HG03354 (cell line): ENCODE data around the gene BIN2.
A peak's percentile ranks its signal among the peaks of the same experiment; 100 is the strongest.

Experiments used
- ATAC-seq: cut with Tn5 transposase; IDR thresholded peaks from one replicate; pipeline ENCODE4 v1.9.1; 2021; ENCODE audit warnings: mild to moderate bottlenecking; ENCODE audit not compliant: unreplicated experiment, poor library complexity, severe bottlenecking

The BIN2 gene

GRCh38 chr12:51323966-51324895, at the start of gene BIN2:
Gene BIN2, minus strand, starts transcription at chr12:51324174. Its CDS starts 72 bp downstream, at chr12:51324102.
- peak; percentile 77 for ATAC-seq

- ATAC-seq, result no peak
These were observed 49.2 kb upstream of the BIN2 start for GRCh38 chr12:51373187-51373586.

GRCh38 chr12:51372021-51372420, 48.0 kb upstream of the BIN2 start:
- ATAC-seq, result no peak

DNA sequence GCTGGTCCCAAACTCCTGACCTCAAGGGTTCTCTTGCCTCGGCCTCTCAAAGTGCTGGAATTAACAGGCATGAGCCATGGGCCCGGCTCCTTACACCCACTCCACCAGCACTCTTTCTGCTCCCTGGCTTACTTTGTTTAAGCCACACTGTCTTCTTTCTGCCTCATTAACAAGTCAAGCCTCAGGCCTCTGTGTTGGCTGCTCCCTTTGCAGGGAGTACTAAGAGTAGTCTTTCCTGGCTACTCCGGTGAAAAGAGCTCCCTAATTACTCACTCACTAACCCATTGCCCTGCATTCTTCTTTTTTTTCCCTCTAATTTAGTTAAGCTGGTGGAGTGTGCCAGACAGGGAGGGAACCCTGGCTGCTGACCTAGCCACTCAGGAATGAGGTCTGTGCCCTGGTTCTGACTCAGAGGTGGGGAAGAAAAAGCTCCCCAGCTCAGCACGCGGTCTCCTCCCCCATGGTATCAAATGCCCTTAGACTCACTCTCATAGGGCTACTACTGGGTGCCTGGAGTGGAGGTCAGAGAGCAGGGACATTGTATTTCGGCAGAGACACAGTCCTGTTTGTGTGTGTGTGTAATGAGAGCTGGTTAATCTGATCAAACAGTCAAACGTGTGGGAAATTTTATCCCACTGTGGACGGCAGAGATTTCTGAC, 47.5 kb upstream of the BIN2 start:
- no peak for ATAC-seq

DNA sequence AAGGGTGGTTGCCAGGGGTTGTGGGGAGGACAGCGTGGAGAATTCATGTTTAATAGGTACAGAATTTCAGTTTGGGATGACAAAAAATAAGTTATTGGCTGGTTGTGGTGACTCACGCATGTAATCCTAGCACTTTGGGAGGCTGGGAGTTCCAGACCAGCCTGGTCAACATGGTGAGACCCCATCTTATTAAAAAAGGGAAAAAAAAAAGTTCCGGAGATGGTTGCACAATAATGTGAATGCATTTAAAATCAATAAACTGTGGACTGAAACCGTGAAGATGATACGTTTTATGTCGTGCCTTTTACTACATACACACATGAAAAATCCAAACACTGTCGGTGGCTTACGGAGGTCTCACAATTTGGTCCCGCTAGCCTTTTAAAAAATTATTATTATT, 46.7 kb upstream of the BIN2 start:
- no peak for ATAC-seq

DNA sequence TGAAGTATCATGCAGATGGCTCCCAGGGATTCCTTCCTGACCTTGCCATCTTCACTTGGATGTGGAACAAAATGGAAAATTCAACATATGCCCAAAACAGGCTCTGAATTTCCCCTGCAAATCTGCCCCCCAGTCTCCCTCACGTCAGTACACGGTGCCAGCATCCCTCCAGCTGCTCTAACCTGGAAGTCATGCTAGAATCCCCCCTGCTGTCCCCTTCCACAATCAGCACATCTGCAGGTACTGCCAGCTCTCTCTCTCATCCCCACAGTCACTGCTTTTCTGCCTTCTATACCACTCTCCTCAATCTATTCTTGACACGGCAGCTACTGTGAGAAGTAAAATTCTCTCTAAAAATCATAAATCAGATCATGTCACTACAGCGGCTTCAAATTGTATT, 45.6 kb upstream of the BIN2 start:
- no peak for ATAC-seq

- peak; percentile 98 for ATAC-seq
These were observed 44.9 kb upstream of the BIN2 start for GRCh38 chr12:51368640-51369517.

DNA sequence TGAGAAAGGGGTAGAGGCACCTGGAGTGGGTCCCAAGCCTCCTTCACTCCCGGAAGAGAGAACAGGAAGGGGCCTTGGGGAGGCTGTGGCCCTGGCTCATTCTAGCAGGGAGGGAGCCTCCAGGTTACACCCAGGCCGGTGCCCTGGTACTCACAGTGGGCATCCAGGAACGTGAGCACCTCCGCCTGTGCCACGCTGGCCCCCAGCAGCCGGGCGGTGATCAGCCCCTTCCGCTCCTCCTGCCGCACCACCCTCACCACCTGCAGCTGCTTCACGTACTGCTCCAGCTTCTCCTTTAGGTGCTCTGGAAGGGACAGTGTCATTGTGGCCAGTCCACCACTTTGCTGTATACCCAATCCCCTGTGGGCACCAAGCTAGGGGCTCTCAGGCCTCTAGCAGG, 41.3 kb upstream of the BIN2 start:
- no peak for ATAC-seq

DNA sequence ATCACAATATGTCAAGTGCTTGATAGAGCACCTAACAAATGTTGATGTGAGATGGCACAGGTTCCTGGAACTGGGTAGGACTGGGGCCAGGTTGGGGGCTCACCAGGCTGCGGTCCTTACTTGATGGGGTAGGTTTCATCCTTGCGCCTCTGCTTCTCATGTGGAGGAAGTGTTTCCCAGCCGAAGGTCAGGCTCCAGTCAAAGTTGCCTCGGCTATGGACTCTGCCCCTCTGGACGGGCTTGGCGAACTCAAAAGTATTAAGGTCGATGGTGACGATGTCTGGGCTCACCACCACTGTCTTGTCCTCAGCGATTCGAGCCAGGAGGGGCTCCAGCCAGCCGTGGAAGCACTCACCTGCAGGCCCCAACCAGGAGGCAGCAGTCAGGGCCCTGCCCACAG, 40.0 kb upstream of the BIN2 start:
- no peak for ATAC-seq

- no peak for ATAC-seq
These were observed 38.9 kb upstream of the BIN2 start for GRCh38 chr12:51362747-51363342.

DNA sequence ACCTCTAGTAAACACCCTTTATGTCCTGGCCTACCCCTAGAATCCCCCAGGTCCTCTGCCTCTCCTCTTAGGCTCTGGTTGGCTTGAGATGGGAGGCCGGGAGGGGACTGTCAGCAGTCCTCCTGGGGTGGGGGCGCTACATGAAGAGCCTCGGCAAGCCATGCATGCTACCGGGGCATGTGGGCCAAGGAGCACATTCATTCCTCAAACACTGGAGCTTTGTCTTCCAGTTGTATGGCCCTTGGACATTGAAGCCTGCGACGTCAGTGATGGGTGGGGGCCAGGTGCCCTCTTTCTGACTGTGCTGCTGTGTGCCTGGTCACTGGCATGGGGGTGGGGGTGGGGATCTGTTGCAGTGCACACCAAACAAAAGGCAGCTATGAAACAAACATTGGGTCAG, 38.3 kb upstream of the BIN2 start:
- ATAC-seq, result no peak

DNA sequence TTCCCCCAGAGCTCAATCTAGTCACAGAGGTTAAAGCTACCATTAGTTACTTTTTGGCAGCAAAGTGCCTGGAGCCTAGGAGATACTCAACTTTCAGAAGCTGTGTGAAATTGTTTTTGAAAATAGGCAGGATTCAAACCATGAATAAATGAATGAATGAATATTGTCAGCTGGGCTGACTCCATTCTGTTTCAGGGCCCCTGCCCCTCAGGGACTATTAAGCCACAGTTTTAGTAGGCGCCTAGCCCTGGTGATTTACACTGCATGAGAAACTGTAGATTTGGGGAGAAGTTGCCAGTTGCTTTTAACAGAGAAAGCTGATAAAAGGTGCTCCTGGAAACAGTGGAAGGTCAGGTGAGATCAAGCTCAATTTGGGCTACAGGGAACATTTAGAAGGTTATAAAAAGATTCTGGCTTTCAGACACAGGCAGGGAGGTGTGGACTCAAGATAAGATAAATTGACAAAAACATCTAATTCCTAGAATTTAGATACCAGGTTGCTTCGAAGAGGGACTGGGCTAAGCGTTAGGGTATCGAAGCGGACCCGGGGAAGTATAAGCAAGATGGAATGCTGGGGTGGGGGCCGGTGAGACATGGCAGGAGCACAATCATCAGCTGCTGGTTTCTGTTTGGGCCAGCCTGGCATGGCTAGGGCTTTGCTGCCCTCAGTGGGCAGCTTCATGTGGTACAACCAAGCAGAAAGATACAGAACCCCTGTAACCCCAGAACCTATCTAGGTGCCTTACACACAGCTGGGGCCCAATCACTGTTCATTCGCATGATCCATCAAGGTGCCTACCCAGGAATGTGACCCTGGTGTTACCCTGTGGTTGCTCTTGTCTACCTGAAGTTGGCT, 37.4 kb upstream of the BIN2 start:
- no peak for ATAC-seq

DNA sequence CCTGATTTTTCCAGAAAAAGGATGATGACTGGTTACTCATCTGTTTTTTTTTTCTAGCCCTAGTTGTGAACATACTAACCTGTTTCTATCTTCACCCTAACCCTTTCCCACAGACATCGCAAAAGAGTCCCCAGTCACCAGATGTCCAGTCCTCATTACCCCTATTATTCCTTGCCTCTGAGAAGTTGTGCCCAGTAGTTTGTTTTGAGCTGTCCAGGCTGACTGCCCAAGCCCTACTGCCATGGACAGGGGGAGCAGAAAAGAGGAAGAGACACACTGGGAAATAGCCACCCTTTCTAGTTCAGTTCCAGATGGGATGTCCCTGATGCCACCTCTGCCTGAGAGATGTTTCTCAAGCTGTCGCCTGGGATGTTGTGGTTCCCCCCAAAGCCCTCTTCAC, 36.3 kb upstream of the BIN2 start:
- no peak for ATAC-seq

DNA sequence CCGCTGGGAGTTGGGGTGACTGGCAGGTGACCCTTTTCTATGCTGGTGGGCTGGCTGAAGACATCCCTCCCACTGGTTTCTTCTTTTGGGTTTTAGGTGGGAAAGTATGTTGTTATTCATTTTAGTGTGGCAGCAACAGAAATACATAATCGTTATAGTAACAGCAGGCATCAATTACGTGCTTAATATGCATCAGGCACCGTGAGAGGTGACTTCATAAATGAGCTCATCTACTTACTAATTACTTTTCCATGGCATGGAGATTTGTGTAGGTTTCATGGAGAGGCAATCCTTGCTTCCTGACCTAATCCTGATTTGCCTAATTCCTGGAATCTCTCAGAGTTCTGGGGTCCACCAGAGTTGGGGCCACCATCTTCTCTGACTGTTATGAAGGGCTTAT, 35.9 kb upstream of the BIN2 start:
- no peak for ATAC-seq

DNA sequence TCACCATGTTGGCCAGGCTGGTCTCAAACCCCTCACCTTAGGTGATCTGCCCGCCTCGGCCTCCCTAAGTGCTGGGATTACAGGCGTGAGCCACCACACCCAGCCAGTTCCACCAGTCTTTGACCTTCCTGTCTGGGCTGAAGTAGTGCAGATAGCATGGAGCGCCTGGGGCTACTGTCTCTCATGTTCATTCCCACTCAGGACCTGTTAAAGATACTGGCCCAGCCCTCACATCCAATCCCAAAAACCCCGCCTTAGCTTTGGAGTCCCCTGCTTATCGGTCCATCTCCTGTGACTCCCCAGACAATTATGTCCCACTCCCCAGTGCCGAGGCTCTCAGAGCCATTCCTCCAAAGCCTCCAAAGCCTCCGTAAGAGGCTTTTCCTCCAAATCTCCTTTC, 34.5 kb upstream of the BIN2 start:
- ATAC-seq, result no peak

- ATAC-seq, result peak; percentile 64
These were observed 33.5 kb upstream of the BIN2 start for GRCh38 chr12:51357374-51358047.

DNA sequence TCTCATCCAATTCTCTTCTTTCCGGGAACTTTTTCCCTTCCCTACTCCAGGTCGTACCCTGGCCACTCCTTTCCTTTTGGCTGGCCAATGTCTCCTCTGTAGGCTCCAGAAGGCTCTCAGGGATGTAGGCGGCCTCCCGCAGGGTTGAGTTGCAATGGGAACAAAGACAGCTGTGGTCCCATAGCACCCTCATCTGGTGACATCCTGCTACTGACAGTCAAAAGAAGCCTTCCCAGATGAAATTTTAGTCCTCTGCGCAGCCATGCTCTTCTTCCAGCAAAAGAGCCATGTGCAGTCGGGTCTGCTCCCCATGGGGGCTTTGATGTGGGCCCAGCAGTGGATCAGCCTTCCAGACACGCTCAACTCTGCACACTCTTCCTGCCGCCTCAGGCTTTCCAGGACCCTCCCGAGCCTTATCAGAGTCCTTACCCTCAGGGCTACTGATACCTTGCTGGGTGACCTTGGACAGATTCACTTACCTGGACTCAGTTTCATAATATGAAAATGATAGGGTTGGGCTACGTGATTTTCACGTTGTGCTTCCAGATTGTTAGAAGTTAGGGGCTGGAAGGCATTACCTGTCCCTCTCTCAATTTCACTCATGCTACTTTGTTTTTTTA, 28.0 kb upstream of the BIN2 start:
- ATAC-seq, result no peak

DNA sequence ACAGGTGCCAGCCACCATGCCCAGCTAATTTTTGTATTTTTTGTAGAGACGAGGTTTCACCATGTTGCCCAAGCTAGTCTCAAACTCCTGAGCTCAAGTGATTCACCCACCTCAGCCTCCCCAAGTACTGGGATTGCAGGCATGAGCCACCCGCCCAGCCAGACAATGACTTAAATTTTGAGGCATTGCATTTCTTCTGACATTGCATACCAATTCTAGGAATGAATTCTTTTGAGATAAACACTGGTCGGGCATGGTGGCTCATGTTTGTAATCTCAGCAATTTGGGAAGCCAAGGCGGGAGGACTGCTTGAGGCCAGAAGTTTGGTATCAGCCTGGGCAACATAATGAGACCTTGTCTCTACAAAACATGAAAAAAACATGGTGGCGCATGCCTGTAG, 25.1 kb upstream of the BIN2 start:
- ATAC-seq, result no peak
